Adipocyte (in vitro differentiated cells): ENCODE measurements around the gene KDR.

Experiments
- DNase-seq: peaks from one replicate; pipeline ENCODE4 v3.0.0-alpha.2; 2015; ENCODE audit warnings: low read depth
- H3K27me3 ChIP-seq: replicated peaks from 2 replicates; pipeline ENCODE4 v1.7.0; 2013; ENCODE audit warnings: mild to moderate bottlenecking, low read length, moderate library complexity; ENCODE audit not compliant: control insufficient read depth, insufficient read depth
- H3K36me3 ChIP-seq: 2 replicates; pipeline ENCODE4 v1.7.0; 2013; ENCODE audit warnings: low read length, mild to moderate bottlenecking, moderate library complexity; ENCODE audit not compliant: control insufficient read depth, insufficient read depth, severe bottlenecking
- H3K4me1 ChIP-seq: 2 replicates; pipeline ENCODE4 v1.7.0; 2013; ENCODE audit warnings: mild to moderate bottlenecking, low read length, moderate library complexity; ENCODE audit not compliant: control insufficient read depth, insufficient read depth
- H3K4me3 ChIP-seq: 2 replicates; pipeline ENCODE4 v1.7.0; 2013; ENCODE audit warnings: mild to moderate bottlenecking, low read length, moderate library complexity
- H3K9ac ChIP-seq: 2 replicates; pipeline ENCODE4 v1.7.0; 2013; ENCODE audit warnings: mild to moderate bottlenecking, low read length, moderate library complexity
- H3K9me3 ChIP-seq: 2 replicates; pipeline ENCODE4 v1.7.0; 2013; ENCODE audit warnings: mild to moderate bottlenecking, low read length, moderate library complexity; ENCODE audit not compliant: control insufficient read depth

The KDR gene

GRCh38 chr4:55096045-55096444 lies 29.4 kb downstream of the KDR start:
- H3K9ac ChIP-seq = no peak overlapping the region
- no peak for DNase-seq
- no peaks in the 10 kb centered on the region for H3K36me3 ChIP-seq

GRCh38 chr4:55092504-55092903 lies 32.9 kb downstream of the KDR start:
- Histone ChIP-seq H3K27me3 (peaks cover 17% of the 10 kb centered on the region), H3K9ac (no peak overlapping the region), H3K9me3 (no peaks in the 10 kb centered on the region), H3K4me3 (no peak overlapping the region), H3K36me3 (no peaks in the 10 kb centered on the region), H3K4me1 (no peaks in the 10 kb centered on the region)
- DNase-seq = no peak

More at GRCh38 chr4:55096045-55096444, 29.4 kb downstream of the KDR start:
- no peak overlapping the region for H3K4me3 ChIP-seq
- H3K9me3 ChIP-seq = no peaks in the 10 kb centered on the region
- no peaks in the 10 kb centered on the region for H3K4me1 ChIP-seq
- H3K27me3 ChIP-seq = peaks cover 5% of the 10 kb centered on the region

- H3K9ac ChIP-seq = no peak overlapping the region
- no peaks in the 10 kb centered on the region for H3K4me1 ChIP-seq
- no peak for DNase-seq
- no peaks in the 10 kb centered on the region for H3K9me3 ChIP-seq
- H3K27me3 ChIP-seq = peaks cover 23% of the 10 kb centered on the region
- H3K36me3 ChIP-seq = no peaks in the 10 kb centered on the region
- no peak overlapping the region for H3K4me3 ChIP-seq
Measured at GRCh38 chr4:55089916-55090315, 35.5 kb downstream of the KDR start.

- Histone ChIP-seq H3K27me3 (peaks cover 19% of the 10 kb centered on the region), H3K9ac (no peak overlapping the region), H3K9me3 (no peaks in the 10 kb centered on the region), H3K4me1 (no peaks in the 10 kb centered on the region), H3K4me3 (no peak overlapping the region), H3K36me3 (no peaks in the 10 kb centered on the region)
- DNase-seq = no peak
Measured at GRCh38 chr4:55087913-55088260, 37.5 kb downstream of the KDR start.

- Histone ChIP-seq H3K4me3 (no peak overlapping the region), H3K36me3 (no peaks in the 10 kb centered on the region), H3K9me3 (no peaks in the 10 kb centered on the region), H3K27me3 (peaks cover 19% of the 10 kb centered on the region), H3K4me1 (no peaks in the 10 kb centered on the region), H3K9ac (no peak overlapping the region)
- peak; percentile 10 for DNase-seq
Measured at GRCh38 chr4:55087009-55087912, 38.1 kb downstream of the KDR start.

GRCh38 chr4:55086578-55086977 lies 38.8 kb downstream of the KDR start:
- no peaks in the 10 kb centered on the region for H3K36me3 ChIP-seq
- no peak for DNase-seq
- H3K4me1 ChIP-seq = no peaks in the 10 kb centered on the region
- H3K27me3 ChIP-seq = peaks cover 19% of the 10 kb centered on the region
- H3K9ac ChIP-seq = no peak overlapping the region
- no peak overlapping the region for H3K4me3 ChIP-seq
- no peaks in the 10 kb centered on the region for H3K9me3 ChIP-seq

GRCh38 chr4:55083735-55084134 lies 41.7 kb downstream of the KDR start:
- H3K27me3 ChIP-seq = peaks cover 7% of the 10 kb centered on the region
- no peak overlapping the region for H3K4me3 ChIP-seq
- no peak for DNase-seq
- H3K9me3 ChIP-seq = no peaks in the 10 kb centered on the region
- H3K9ac ChIP-seq = no peak overlapping the region
- peaks cover 16% of the 10 kb centered on the region for H3K4me1 ChIP-seq
- H3K36me3 ChIP-seq = no peaks in the 10 kb centered on the region

- Histone ChIP-seq H3K4me1 (peaks cover 16% of the 10 kb centered on the region), H3K9me3 (no peaks in the 10 kb centered on the region), H3K9ac (no peak overlapping the region), H3K36me3 (no peaks in the 10 kb centered on the region), H3K4me3 (no peak overlapping the region), H3K27me3 (peaks cover 7% of the 10 kb centered on the region)
- no peak for DNase-seq
Measured at GRCh38 chr4:55082756-55083155, 42.6 kb downstream of the KDR start.

- no peak overlapping the region for H3K4me3 ChIP-seq
- H3K27me3 ChIP-seq = no peaks in the 10 kb centered on the region
- no peaks in the 10 kb centered on the region for H3K9me3 ChIP-seq
Measured at GRCh38 chr4:55080174-55080865, 45.1 kb downstream of the KDR start.

GRCh38 chr4:55079451-55080173 lies 45.8 kb downstream of the KDR start:
- H3K36me3 ChIP-seq = no peaks in the 10 kb centered on the region
- no peaks in the 10 kb centered on the region for H3K27me3 ChIP-seq
- DNase-seq = no peak
- no peaks in the 10 kb centered on the region for H3K9me3 ChIP-seq
- peaks cover 16% of the 10 kb centered on the region for H3K4me1 ChIP-seq
- H3K4me3 ChIP-seq = peak overlapping the region; percentile 40
- no peak overlapping the region for H3K9ac ChIP-seq

More at GRCh38 chr4:55080174-55080865, 45.1 kb downstream of the KDR start:
- peak; percentile 38 for DNase-seq
- Histone ChIP-seq H3K9ac (no peak overlapping the region), H3K4me1 (peaks cover 16% of the 10 kb centered on the region), H3K36me3 (no peaks in the 10 kb centered on the region)

GRCh38 chr4:55078987-55079386 lies 46.4 kb downstream of the KDR start:
- Histone ChIP-seq H3K4me1 (peaks cover 16% of the 10 kb centered on the region), H3K4me3 (peak overlapping the region; percentile 40), H3K27me3 (no peaks in the 10 kb centered on the region), H3K9ac (no peak overlapping the region), H3K36me3 (no peaks in the 10 kb centered on the region), H3K9me3 (no peaks in the 10 kb centered on the region)
- no peak for DNase-seq
